Right lobe of liver (tissue), 4 donors: ENCODE measurements around the gene MYZAP.

Experiments
- CTCF ChIP-seq, 4 donors: fragments of 200-600 bp in 3 of 4; fragments of 450-650 bp in 1 of 4; IDR thresholded peaks; one replicate each; pipeline versions ENCODE4 v1.5.1 to v1.8.0; 2016 to 2022; ENCODE audit warnings: antibody characterized with exemption in 4 of 4, mild to moderate bottlenecking in 2 of 4
- POLR2A ChIP-seq: fragments of 450-650 bp; IDR thresholded peaks from one replicate; pipeline ENCODE4 v1.6.1; 2017; ENCODE audit warnings: antibody characterized with exemption, mild to moderate bottlenecking
- donor health status: DM: no; HTN: no; CAD: no.
- donor health status: DM: no; HTN: no; CAD: no.
- donor health status: DM: no; HTN: yes; CAD: no.

- no peak for TF ChIP-seq CTCF (IDR thresholded peaks at IDR 0.05)
- no peak for TF ChIP-seq POLR2A
Observed at GRCh38 chr15:57704441-57704840, 112.7 kb downstream of the MYZAP start.
